HUES64 (cell line): ENCODE measurements around the gene BEST3.
"Not testable (repeated sequence)": the region's sequence is repeated elsewhere in the genome, so short reads cannot be mapped to it uniquely, and the experiment has no call there.

Experiments
- H3K27ac ChIP-seq: 2 replicates; pipeline ENCODE4 v1.7.0; 2013; ENCODE audit warnings: low read depth, low read length, inconsistent platforms
- H3K27me3 ChIP-seq: 2 replicates; pipeline ENCODE4 v1.6.1; 2013; ENCODE audit warnings: mild to moderate bottlenecking, low read length; ENCODE audit not compliant: insufficient read depth
- H3K36me3 ChIP-seq: 2 replicates; pipeline ENCODE4 v1.6.1; 2013; ENCODE audit warnings: mild to moderate bottlenecking, low read length; ENCODE audit not compliant: insufficient read depth
- H3K4me1 ChIP-seq: 2 replicates; pipeline ENCODE4 v1.6.1; 2013; ENCODE audit warnings: mild to moderate bottlenecking, low read length, moderate library complexity; ENCODE audit not compliant: insufficient read depth
- H3K4me3 ChIP-seq: 2 replicates; pipeline ENCODE4 v1.5.1; 2013; ENCODE audit warnings: mild to moderate bottlenecking, low read length, moderate library complexity
- H3K9ac ChIP-seq: 2 replicates; pipeline ENCODE4 v1.6.1; 2013; ENCODE audit warnings: mild to moderate bottlenecking, low read depth, low read length
- H3K9me3 ChIP-seq: 2 replicates; pipeline ENCODE4 v1.6.1; 2013; ENCODE audit warnings: low read depth, low read length; ENCODE audit not compliant: insufficient read depth
- WGBS: fragments of 150-250, 120-280 bp; methylation state at CpG from one replicate; pipeline ENCODE4 v1.1.7; 2013; ENCODE audit warnings: missing lambda C conversion rate; 5-methylcytosine and 5-hydroxymethylcytosine counted together

The BEST3 gene

GRCh38 chr12:69687390-69687789 is 11.7 kb downstream of the BEST3 start:
- H3K27me3 ChIP-seq: no peaks in the 10 kb centered on the region
- WGBS: 73% methylated on average over 4 of the region's 4 CpGs
- H3K4me1 ChIP-seq: peaks cover 46% of the 10 kb centered on the region
- no peaks in the 10 kb centered on the region for H3K36me3 ChIP-seq
- H3K9ac ChIP-seq: no peak overlapping the region
- H3K4me3 ChIP-seq: no peak overlapping the region
- H3K9me3 ChIP-seq: no peaks in the 10 kb centered on the region
- no peak overlapping the region; the same call in 1 of the 2 replicates for H3K27ac ChIP-seq

DNA sequence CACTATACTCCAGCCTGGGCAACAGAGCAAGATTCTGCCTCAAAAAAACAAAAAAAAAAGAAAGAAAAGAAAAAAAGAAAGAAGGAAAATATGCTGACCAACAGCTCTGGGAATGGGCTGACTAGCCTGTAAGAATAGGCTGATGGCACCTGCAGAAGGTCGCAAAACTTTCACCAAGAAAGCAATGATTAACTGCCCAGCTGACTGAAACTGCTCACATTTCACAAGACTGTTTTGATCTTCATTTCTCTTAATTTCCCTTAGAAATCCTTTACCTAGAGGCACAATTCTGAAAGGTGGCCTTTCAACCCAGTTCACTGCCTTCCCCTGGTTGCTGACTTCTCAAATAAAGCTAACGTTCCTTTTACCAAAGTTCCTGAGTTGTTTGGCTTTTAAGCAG is 12.4 kb downstream of the BEST3 start:
- no peaks in the 10 kb centered on the region for H3K27me3 ChIP-seq
- no peak overlapping the region for H3K9ac ChIP-seq
- peaks cover 46% of the 10 kb centered on the region for H3K4me1 ChIP-seq
- H3K27ac ChIP-seq: no peak overlapping the region
- 95% methylated on average over 2 of the region's 2 CpGs for WGBS
- H3K36me3 ChIP-seq: no peaks in the 10 kb centered on the region
- no peak overlapping the region for H3K4me3 ChIP-seq
- H3K9me3 ChIP-seq: no peaks in the 10 kb centered on the region

- Histone ChIP-seq H3K27me3 (no peaks in the 10 kb centered on the region), H3K9me3 (no peaks in the 10 kb centered on the region), H3K27ac (no peak overlapping the region), H3K4me1 (peaks cover 46% of the 10 kb centered on the region), H3K36me3 (no peaks in the 10 kb centered on the region), H3K4me3 (no peak overlapping the region), H3K9ac (no peak overlapping the region)
- 92% methylated on average over 2 of the region's 2 CpGs for WGBS
These were observed 13.3 kb downstream of the BEST3 start for GRCh38 chr12:69685810-69686209.

- no peaks in the 10 kb centered on the region for H3K9me3 ChIP-seq
- no peak overlapping the region for H3K9ac ChIP-seq
- 38% methylated on average over 2 of the region's 2 CpGs for WGBS
- H3K4me1 ChIP-seq: peaks cover 33% of the 10 kb centered on the region
- no peaks in the 10 kb centered on the region for H3K36me3 ChIP-seq
- H3K4me3 ChIP-seq: no peak overlapping the region
- no peaks in the 10 kb centered on the region for H3K27me3 ChIP-seq
- no peak overlapping the region for H3K27ac ChIP-seq
These were observed 14.6 kb downstream of the BEST3 start for GRCh38 chr12:69684466-69684865.

DNA sequence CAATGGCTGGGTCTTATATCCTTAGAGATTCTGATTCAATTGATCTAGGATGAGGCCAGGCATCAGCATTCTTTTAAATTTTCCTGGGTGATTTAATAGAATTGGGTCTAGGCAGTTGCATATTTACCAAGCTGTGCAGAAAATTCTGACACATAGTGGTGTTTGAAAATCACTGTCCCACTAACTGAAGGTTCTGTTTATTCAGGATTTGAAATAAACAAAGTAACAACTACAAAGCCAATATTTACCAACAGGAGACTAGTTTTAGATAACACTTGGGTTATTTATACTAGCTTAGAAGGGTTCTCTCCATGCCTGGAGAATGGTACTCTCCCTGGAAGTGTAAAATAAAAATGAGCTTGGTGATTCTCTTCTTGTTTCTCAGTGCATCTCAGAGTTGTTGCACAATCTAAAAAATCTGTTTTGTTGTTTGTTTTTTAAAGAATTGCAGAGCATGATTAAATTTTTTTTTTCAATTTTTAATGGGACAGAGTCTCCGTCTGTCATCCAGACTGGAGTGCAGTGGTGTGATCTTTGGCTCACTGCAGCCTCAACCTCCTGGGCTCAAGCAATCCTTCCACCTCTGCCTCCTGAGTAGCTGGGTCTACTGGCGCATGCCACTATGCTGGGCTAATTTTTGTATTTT is 16.9 kb downstream of the BEST3 start:
- Histone ChIP-seq H3K9ac (no peak overlapping the region), H3K9me3 (no peaks in the 10 kb centered on the region), H3K27ac (no peak overlapping the region), H3K27me3 (no peaks in the 10 kb centered on the region), H3K36me3 (no peaks in the 10 kb centered on the region), H3K4me1 (peaks cover 14% of the 10 kb centered on the region), H3K4me3 (no peak overlapping the region)
- 86% methylated on average over 2 of the region's 2 CpGs for WGBS

- Histone ChIP-seq H3K27ac (no peak overlapping the region), H3K36me3 (no peaks in the 10 kb centered on the region), H3K9me3 (no peaks in the 10 kb centered on the region), H3K4me1 (peaks cover under 1% of the 10 kb centered on the region), H3K4me3 (no peak overlapping the region), H3K9ac (no peak overlapping the region), H3K27me3 (no peaks in the 10 kb centered on the region)
- WGBS: 95% methylated on average over 4 of the region's 4 CpGs
These were observed 20.0 kb downstream of the BEST3 start for GRCh38 chr12:69679119-69679518.

DNA sequence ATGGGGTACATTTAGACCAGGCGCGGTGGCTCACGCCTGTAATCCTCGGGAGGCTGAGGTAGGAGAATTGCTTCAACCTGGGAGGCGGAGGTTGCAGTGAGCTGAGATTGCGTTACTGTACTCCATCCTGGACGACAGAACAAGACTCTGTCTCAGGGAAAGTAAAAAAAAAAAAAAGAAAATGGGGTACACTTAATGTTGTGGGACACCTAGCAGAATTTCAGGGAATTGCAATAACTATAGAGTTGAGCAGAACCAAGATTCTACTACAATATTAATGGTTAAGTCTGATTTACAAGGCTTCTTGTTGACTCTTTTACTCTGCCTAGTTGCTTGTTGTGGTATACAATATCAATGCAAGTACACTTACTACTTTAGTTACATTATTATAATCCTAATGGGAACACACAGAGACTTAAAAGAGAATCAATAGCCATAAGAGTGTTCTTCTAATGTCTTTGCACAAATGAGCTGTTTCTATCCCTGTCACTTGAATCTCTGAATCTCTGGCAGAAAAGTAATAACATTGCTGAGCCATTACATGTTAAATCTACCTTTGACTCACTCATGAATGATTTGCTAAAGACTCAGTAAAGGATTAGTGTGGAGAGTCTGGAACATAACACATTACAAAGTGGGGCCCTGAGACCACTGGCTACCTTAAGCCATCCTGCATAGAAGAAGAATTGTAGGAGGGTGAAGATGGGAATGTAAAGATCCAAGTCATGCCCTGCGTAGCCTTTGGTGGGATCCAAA is 22.7 kb downstream of the BEST3 start:
- Histone ChIP-seq H3K4me1 (no peaks in the 10 kb centered on the region), H3K9ac (no peak overlapping the region), H3K27ac (no peak overlapping the region), H3K9me3 (no peaks in the 10 kb centered on the region), H3K36me3 (no peaks in the 10 kb centered on the region), H3K27me3 (no peaks in the 10 kb centered on the region), H3K4me3 (no peak overlapping the region)
- WGBS: 96% methylated on average over 8 of the region's 8 CpGs

- H3K4me3 ChIP-seq: no peak overlapping the region
- no peaks in the 10 kb centered on the region for H3K9me3 ChIP-seq
- no peaks in the 10 kb centered on the region for H3K36me3 ChIP-seq
- no peaks in the 10 kb centered on the region for H3K4me1 ChIP-seq
- H3K27me3 ChIP-seq: no peaks in the 10 kb centered on the region
- WGBS: 90% methylated on average over 2 of the region's 2 CpGs
- H3K27ac ChIP-seq: no peak overlapping the region
- H3K9ac ChIP-seq: no peak overlapping the region
These were observed 26.9 kb downstream of the BEST3 start for GRCh38 chr12:69672195-69672594.

DNA sequence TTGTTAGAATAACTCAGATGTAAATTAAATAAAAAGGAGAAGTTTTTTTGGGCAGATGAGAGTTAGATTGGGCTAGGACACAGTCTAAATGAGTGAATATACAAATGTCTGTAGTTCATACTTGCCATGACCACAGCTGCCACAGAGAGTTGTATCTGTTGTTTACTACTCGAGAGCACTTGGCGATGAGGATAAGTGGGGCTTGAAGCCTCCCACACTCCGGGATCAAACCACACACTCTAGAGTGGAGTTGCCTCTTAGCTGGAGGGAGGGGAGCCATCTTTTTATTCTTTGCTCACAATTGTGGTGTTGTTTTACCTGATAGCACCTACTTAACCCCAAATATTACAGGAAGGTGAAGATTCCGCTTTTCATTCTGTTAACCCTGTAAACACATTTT is 27.5 kb downstream of the BEST3 start:
- Histone ChIP-seq H3K36me3 (no peaks in the 10 kb centered on the region), H3K27ac (no peak overlapping the region), H3K27me3 (no peaks in the 10 kb centered on the region), H3K9me3 (no peaks in the 10 kb centered on the region), H3K9ac (no peak overlapping the region), H3K4me3 (no peak overlapping the region), H3K4me1 (no peaks in the 10 kb centered on the region)
- WGBS: 100% methylated on average over 4 of the region's 4 CpGs

DNA sequence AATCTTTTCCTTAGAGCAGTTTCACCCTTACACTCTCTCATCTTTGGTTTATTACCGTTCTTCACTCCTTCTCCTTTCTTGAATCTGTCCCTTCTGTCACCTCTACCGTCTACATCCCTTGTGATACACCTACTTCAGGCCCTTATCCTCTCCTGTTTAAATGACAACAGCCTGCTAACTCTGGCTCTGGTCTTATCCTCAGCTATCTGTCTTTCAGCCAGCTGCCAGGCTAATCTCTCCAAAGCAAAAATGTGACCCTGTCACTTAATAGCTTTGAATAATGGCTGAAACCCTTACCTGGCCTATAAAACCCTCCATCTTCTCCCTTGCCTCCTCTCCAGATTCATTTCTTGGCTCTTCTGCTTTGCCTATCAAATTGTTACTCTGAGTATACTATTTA is 32.3 kb downstream of the BEST3 start:
- Histone ChIP-seq H3K27ac (no peak overlapping the region), H3K4me1 (no peaks in the 10 kb centered on the region), H3K27me3 (no peaks in the 10 kb centered on the region), H3K4me3 (no peak overlapping the region), H3K9me3 (no peaks in the 10 kb centered on the region), H3K36me3 (no peaks in the 10 kb centered on the region), H3K9ac (no peak overlapping the region)
- WGBS: 91% methylated on average over 2 of the region's 2 CpGs

- H3K4me1 ChIP-seq, H3K4me3 ChIP-seq, H3K9me3 ChIP-seq, H3K36me3 ChIP-seq, H3K27me3 ChIP-seq, H3K27ac ChIP-seq, H3K9ac ChIP-seq: not testable (repeated sequence)
- 91% methylated on average over 6 of the region's 6 CpGs for WGBS
These were observed 34.1 kb downstream of the BEST3 start for GRCh38 chr12:69664930-69665377.
